ENCODE measurements around the gene TRIOBP.

Gene TRIOBP

DNA sequence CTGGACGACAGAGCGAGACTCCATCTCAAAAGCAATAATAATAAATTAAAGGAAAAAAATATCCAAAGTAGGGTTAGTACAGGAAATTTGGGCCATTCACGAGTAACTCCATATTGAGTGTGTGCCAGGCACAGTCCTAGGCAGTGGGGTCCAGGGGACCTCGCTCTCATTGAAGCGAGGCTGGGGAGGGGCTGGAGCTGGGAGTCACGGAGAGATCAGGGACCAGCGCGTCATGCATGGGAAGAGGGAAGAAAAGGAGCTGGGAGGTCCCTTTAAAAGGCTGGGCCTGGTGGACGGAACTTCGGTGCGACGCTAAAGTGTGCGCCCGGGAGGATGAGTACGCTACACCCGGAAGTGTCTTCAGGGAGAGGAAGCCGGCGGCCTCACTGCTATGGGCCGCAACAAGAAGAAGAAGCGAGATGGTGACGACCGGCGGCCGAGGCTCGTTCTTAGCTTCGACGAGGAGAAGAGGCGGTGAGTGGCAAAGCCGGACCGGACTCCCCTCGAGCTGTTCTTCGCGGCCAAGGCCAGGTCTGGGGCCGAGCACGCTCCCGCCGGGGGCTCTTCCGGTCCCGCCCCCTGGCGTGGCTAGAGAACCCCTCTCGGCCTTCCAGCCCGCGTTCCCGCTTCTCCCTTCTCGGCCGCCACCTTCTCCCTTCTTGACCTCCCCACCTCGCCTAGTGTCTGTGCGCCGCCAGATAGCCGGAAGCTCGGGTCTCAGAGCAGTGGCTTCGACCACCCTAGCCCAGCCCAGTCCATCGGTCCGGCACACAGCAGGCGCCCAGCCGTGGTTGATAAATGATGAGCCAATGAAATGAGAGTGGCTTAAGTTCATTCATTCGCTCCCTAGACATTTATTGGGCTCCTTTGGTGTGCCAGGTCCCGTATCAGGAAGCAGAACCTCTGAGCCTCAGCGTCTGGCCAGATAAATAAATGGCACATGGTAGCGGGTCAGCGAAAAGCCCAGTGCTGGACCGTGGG, 10.6 kb upstream of the TRIOBP start, which contains the start of gene NOL12 (continued):
- TF ChIP-seq ZFP3 (tag by site-specific recombination; IDR thresholded peaks at IDR 0.05; ENCODE audit: low read depth), result no peak
- TF ChIP-seq KLF7 (tag by site-specific recombination; IDR thresholded peaks at IDR 0.05; ENCODE audit: borderline replicate concordance), result peak; percentile 96
- TF ChIP-seq, protein P1, sequence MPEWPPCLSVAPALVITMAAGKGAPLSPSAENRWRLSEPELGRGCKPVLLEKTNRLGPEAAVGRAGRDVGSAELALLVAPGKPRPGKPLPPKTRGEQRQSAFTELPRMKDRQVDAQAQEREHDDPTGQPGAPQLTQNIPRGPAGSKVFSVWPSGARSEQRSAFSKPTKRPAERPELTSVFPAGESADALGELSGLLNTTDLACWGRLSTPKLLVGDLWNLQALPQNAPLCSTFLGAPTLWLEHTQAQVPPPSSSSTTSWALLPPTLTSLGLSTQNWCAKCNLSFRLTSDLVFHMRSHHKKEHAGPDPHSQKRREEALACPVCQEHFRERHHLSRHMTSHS (tag by site-specific recombination; IDR thresholded peaks at IDR 0.05), result 0 out of 2 replicates have a peak, but pooled peaks have one; percentile 16
- no peak for TF ChIP-seq ZNF624 (tag by site-specific recombination; IDR thresholded peaks at IDR 0.05)
- TF ChIP-seq HOXC10 (CRISPR knock-in tag; IDR thresholded peaks at IDR 0.05), result no peak
- TF ChIP-seq, protein P2, sequence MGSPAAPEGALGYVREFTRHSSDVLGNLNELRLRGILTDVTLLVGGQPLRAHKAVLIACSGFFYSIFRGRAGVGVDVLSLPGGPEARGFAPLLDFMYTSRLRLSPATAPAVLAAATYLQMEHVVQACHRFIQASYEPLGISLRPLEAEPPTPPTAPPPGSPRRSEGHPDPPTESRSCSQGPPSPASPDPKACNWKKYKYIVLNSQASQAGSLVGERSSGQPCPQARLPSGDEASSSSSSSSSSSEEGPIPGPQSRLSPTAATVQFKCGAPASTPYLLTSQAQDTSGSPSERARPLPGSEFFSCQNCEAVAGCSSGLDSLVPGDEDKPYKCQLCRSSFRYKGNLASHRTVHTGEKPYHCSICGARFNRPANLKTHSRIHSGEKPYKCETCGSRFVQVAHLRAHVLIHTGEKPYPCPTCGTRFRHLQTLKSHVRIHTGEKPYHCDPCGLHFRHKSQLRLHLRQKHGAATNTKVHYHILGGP (tag by site-specific recombination; IDR thresholded peaks at IDR 0.05), result no peak
- TF ChIP-seq BCL11A (tag by site-specific recombination; IDR thresholded peaks at IDR 0.05; ENCODE audit: low read depth), result no peak
- TF ChIP-seq, protein P3, sequence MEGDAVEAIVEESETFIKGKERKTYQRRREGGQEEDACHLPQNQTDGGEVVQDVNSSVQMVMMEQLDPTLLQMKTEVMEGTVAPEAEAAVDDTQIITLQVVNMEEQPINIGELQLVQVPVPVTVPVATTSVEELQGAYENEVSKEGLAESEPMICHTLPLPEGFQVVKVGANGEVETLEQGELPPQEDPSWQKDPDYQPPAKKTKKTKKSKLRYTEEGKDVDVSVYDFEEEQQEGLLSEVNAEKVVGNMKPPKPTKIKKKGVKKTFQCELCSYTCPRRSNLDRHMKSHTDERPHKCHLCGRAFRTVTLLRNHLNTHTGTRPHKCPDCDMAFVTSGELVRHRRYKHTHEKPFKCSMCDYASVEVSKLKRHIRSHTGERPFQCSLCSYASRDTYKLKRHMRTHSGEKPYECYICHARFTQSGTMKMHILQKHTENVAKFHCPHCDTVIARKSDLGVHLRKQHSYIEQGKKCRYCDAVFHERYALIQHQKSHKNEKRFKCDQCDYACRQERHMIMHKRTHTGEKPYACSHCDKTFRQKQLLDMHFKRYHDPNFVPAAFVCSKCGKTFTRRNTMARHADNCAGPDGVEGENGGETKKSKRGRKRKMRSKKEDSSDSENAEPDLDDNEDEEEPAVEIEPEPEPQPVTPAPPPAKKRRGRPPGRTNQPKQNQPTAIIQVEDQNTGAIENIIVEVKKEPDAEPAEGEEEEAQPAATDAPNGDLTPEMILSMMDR (tag by site-specific recombination; IDR thresholded peaks at IDR 0.05), result peak; percentile 12; the same call in 1 of the 2 replicates
- TF ChIP-seq ZNF354C (tag by site-specific recombination; IDR thresholded peaks at IDR 0.05; ENCODE audit: borderline replicate concordance, low read depth), result no peak
- TF ChIP-seq SP2 (tag by site-specific recombination; IDR thresholded peaks at IDR 0.05), result peak; percentile 89
- TF ChIP-seq ZNF157 (tag by site-specific recombination; IDR thresholded peaks at IDR 0.05), result no peak
- TF ChIP-seq, protein P4, sequence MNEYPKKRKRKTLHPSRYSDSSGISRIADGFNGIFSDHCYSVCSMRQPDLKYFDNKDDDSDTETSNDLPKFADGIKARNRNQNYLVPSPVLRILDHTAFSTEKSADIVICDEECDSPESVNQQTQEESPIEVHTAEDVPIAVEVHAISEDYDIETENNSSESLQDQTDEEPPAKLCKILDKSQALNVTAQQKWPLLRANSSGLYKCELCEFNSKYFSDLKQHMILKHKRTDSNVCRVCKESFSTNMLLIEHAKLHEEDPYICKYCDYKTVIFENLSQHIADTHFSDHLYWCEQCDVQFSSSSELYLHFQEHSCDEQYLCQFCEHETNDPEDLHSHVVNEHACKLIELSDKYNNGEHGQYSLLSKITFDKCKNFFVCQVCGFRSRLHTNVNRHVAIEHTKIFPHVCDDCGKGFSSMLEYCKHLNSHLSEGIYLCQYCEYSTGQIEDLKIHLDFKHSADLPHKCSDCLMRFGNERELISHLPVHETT (tag by site-specific recombination; IDR thresholded peaks at IDR 0.05), result peak; percentile 99
- TF ChIP-seq ZNF266 (tag by site-specific recombination; IDR thresholded peaks at IDR 0.05; ENCODE audit: low read depth), result no peak
- TF ChIP-seq ZNF239 (tag by site-specific recombination; IDR thresholded peaks at IDR 0.05), result peak; percentile 30
- no peak for TF ChIP-seq ZNF292 (tag by site-specific recombination; IDR thresholded peaks at IDR 0.05; ENCODE audit: borderline replicate concordance, low read depth)
- TF ChIP-seq, protein P5, sequence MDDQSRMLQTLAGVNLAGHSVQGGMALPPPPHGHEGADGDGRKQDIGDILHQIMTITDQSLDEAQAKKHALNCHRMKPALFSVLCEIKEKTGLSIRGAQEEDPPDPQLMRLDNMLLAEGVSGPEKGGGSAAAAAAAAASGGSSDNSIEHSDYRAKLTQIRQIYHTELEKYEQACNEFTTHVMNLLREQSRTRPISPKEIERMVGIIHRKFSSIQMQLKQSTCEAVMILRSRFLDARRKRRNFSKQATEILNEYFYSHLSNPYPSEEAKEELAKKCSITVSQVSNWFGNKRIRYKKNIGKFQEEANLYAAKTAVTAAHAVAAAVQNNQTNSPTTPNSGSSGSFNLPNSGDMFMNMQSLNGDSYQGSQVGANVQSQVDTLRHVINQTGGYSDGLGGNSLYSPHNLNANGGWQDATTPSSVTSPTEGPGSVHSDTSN (CRISPR knock-in tag; IDR thresholded peaks at IDR 0.05), result no peak
- TF ChIP-seq ZNF184 (tag by site-specific recombination; IDR thresholded peaks at IDR 0.05), result 0 out of 2 replicates have a peak, but pooled peaks have one; percentile 61
- 0 out of 2 replicates have a peak, but pooled peaks have one; percentile 11 for TF ChIP-seq ZNF223 (tag by site-specific recombination; IDR thresholded peaks at IDR 0.05)
- no peak; the same call in 1 of the 2 replicates for TF ChIP-seq ZNF768 (tag by site-specific recombination; IDR thresholded peaks at IDR 0.05)
- peak; percentile 98 for TF ChIP-seq ZNF391 (tag by site-specific recombination; IDR thresholded peaks at IDR 0.05; ENCODE audit: borderline replicate concordance, low read depth)
- peak; percentile 91 for TF ChIP-seq ZSCAN30 (tag by site-specific recombination; IDR thresholded peaks at IDR 0.05)
- peak; percentile 64; the same call in 1 of the 2 replicates for TF ChIP-seq ZBTB1 (tag by site-specific recombination; IDR thresholded peaks at IDR 0.05)
- peak; percentile 69 for TF ChIP-seq ZNF843 (tag by site-specific recombination; IDR thresholded peaks at IDR 0.05)
- no peak for TF ChIP-seq PRDM1 (tag by site-specific recombination; IDR thresholded peaks at IDR 0.05)
- TF ChIP-seq ZBTB8A (tag by site-specific recombination; IDR thresholded peaks at IDR 0.05), result peak; percentile 69
- peak; percentile 95 for TF ChIP-seq ZFP69B (tag by site-specific recombination; IDR thresholded peaks at IDR 0.05)
- peak; percentile 70; the same call in 1 of the 2 replicates for TF ChIP-seq ZNF777 (tag by site-specific recombination; IDR thresholded peaks at IDR 0.05; ENCODE audit: borderline replicate concordance)
- TF ChIP-seq ZNF623 (tag by site-specific recombination; IDR thresholded peaks at IDR 0.05), result peak; percentile 44
- peak; percentile 99 for TF ChIP-seq ZBTB48 (tag by site-specific recombination; IDR thresholded peaks at IDR 0.05)
- TF ChIP-seq ZBTB20 (tag by site-specific recombination; IDR thresholded peaks at IDR 0.05), result peak; percentile 94
- TF ChIP-seq ZNF560 (tag by site-specific recombination; IDR thresholded peaks at IDR 0.05; ENCODE audit: borderline replicate concordance), result no peak
- no peak for TF ChIP-seq ZNF549 (tag by site-specific recombination; IDR thresholded peaks at IDR 0.05)

All from HEK293 (cell line).